Naive thymus-derived CD4-positive, alpha-beta T cell (primary cell): ENCODE measurements around the gene FAXDC2. TPM values are rescaled to one million over a fixed set of nuclear protein-coding genes. Genes with fewer than 3 reads are reported as not detected.

Experiments
- ATAC-seq: fragments of 150-1000 bp; cut with Tn5 transposase; 2 replicates; pipeline ENCODE4 v1.10.0; 2021; ENCODE audit warnings: mild to moderate bottlenecking, moderate library complexity
- CTCF ChIA-PET: fragments of 350-600 bp; sonication (Branson Sonifier 250); formaldehyde crosslinking; loops from one replicate; lab custom pipeline; 2021; ENCODE audit warnings: antibody characterized with exemption; lab: Charles Lee
- POLR2A ChIA-PET: fragments of 350-600 bp; sonication (Branson Sonifier 250); formaldehyde crosslinking; loops from one replicate; lab custom pipeline; 2021; ENCODE audit warnings: antibody characterized with exemption, inconsistent platforms; lab: Charles Lee
- DNase-seq, 9 donors: peaks; one replicate each; pipeline versions ENCODE4 v3.0.0 to v3.0.0-alpha.2; 2020 to 2022; ENCODE audit warnings: mixed read lengths in 1 of 9
- H3K27ac ChIP-seq: one replicate; pipeline ENCODE4 v1.7.0; 2013; ENCODE audit warnings: mild to moderate bottlenecking, low read depth, low read length, moderate library complexity
- H3K27me3 ChIP-seq, 2 donors: one replicate each; pipeline ENCODE4 v1.7.0; 2013; ENCODE audit warnings: low read length in 2 of 2, mild to moderate bottlenecking in 2 of 2, moderate library complexity in 2 of 2; ENCODE audit not compliant: control insufficient read depth in 2 of 2, insufficient read depth in 2 of 2
- H3K36me3 ChIP-seq, 3 experiments: 1 replicate in 2 of 3; 2 replicates in 1 of 3; pipeline ENCODE4 v1.7.0; 2013; ENCODE audit warnings: low read length in 3 of 3, mild to moderate bottlenecking in 3 of 3, moderate library complexity in 1 of 3; ENCODE audit not compliant: insufficient read depth in 3 of 3, control insufficient read depth in 2 of 3
- H3K4me1 ChIP-seq, 2 donors: one replicate each; pipeline ENCODE4 v1.7.0; 2013; ENCODE audit warnings: low read length in 2 of 2, mild to moderate bottlenecking in 2 of 2, moderate library complexity in 1 of 2; ENCODE audit not compliant: control insufficient read depth in 2 of 2, insufficient read depth in 2 of 2
- H3K4me3 ChIP-seq: 2 replicates; pipeline ENCODE4 v1.7.0; 2013; ENCODE audit warnings: mild to moderate bottlenecking, low read length
- H3K9me3 ChIP-seq, 3 experiments: 1 replicate in 2 of 3; 2 replicates in 1 of 3; pipeline ENCODE4 v1.7.0; 2013; ENCODE audit warnings: low read length in 3 of 3; ENCODE audit not compliant: control insufficient read depth in 2 of 3
- H3K27ac Mint-ChIP-seq, 9 donors: one replicate each; pipeline ENCODE4 v1.8.0; 2020 to 2022; ENCODE audit warnings: mixed read lengths in 9 of 9, mild to moderate bottlenecking in 8 of 9, moderate library complexity in 5 of 9, inconsistent platforms in 2 of 9
- H3K27me3 Mint-ChIP-seq, 5 donors: one replicate each; pipeline ENCODE4 v1.8.0; 2021 to 2022; ENCODE audit warnings: mixed read lengths in 5 of 5, mild to moderate bottlenecking in 1 of 5
- H3K36me3 Mint-ChIP-seq, 5 donors: one replicate each; pipeline ENCODE4 v1.8.0; 2020 to 2022; ENCODE audit warnings: mixed read lengths in 5 of 5, mild to moderate bottlenecking in 3 of 5, inconsistent platforms in 1 of 5
- H3K4me1 Mint-ChIP-seq, 7 donors: one replicate each; pipeline ENCODE4 v1.8.0; 2020 to 2022; ENCODE audit warnings: mixed read lengths in 7 of 7, mild to moderate bottlenecking in 3 of 7, inconsistent platforms in 1 of 7
- H3K4me3 Mint-ChIP-seq, 10 donors: one replicate each; pipeline ENCODE4 v1.8.0; 2020 to 2022; ENCODE audit warnings: mild to moderate bottlenecking in 10 of 10, mixed read lengths in 10 of 10, moderate library complexity in 6 of 10, inconsistent platforms in 2 of 10
- H3K9me3 Mint-ChIP-seq, 11 donors: one replicate each; pipeline ENCODE4 v1.8.0; 2020 to 2022; ENCODE audit warnings: mixed read lengths in 11 of 11, mild to moderate bottlenecking in 4 of 11, inconsistent platforms in 1 of 11, moderate library complexity in 1 of 11
- intact Hi-C, 2 donors: fragments of 100-400 bp; cut with micrococcal nuclease; formaldehyde crosslinking; loops; one replicate each; pipeline ENCODE4 v1.15.1; 2023
- polyA plus RNA-seq, 2 donors: library from polyadenylated mRNA; unstranded; fragments of 300-500 nt; fragmentation: Illumina TruSeq; gene quantifications; one replicate each; pipeline ENCODE4 v1.2.3, GENCODE V29; 2021
- total RNA-seq, 6 experiments: library from RNA in 5 of 6; stranded (reverse) in 5 of 6; gene quantifications; 1 replicate in 5 of 6; 2 replicates in 1 of 6; pipeline ENCODE4 v1.2.3 and lab custom pipeline; 2021 to 2026

FAXDC2 gene
- total and polyA plus RNA-seq, 7 experiments from 2014 or later: 0.30 to 1.9 (median 0.40) TPM; not detected in 3

- no peaks in the 10 kb centered on the region for H3K36me3 ChIP-seq
- H3K27ac ChIP-seq: no peak overlapping the region
- no peaks in the 10 kb centered on the region for H3K27me3 ChIP-seq
- peaks cover 0 to 17% (median 11%) of the 10 kb centered on the region in 7 donors for H3K4me1 Mint-ChIP-seq
- H3K4me3 Mint-ChIP-seq: no peak overlapping the region
- ATAC-seq (no peak), DNase-seq (no peak)
- POLR2A ChIA-PET: interaction anchor here (0.6 to 1.0 kb wide), 2 partner anchors 8 to 194 kb away, joined by 3 to 4 read pairs; no protein-coding TSS in a partner anchor
- H3K27me3 Mint-ChIP-seq: no peaks in the 10 kb centered on the region
- intact Hi-C loops: no loop called here
- H3K9me3 Mint-ChIP-seq: no peaks in the 10 kb centered on the region
- peak overlapping the region in 1 of 9 donors; percentile 49 for H3K27ac Mint-ChIP-seq
- H3K9me3 ChIP-seq: no peaks in the 10 kb centered on the region
- peaks cover 0 to 4% (median 0%) of the 10 kb centered on the region in 5 donors for H3K36me3 Mint-ChIP-seq
- H3K4me3 ChIP-seq: no peak overlapping the region
- CTCF ChIA-PET: no interaction called here
- no peaks in the 10 kb centered on the region for H3K4me1 ChIP-seq
Observed at GRCh38 chr5:154849264-154849785, 1.1 kb downstream of the FAXDC2 start.

- no peak overlapping the region for H3K4me3 Mint-ChIP-seq
- DNase-seq (no peak), ATAC-seq (no peak)
- H3K4me1 Mint-ChIP-seq: peaks cover 0 to 10% (median under 1%) of the 10 kb centered on the region in 7 donors
- Histone ChIP-seq H3K9me3 (no peaks in the 10 kb centered on the region), H3K36me3 (no peaks in the 10 kb centered on the region), H3K4me1 (no peaks in the 10 kb centered on the region), H3K4me3 (no peak overlapping the region), H3K27me3 (no peaks in the 10 kb centered on the region), H3K27ac (no peak overlapping the region)
- H3K27me3 Mint-ChIP-seq: no peaks in the 10 kb centered on the region
- H3K36me3 Mint-ChIP-seq: peaks cover 0 to 2% (median 0%) of the 10 kb centered on the region in 5 donors
- no peaks in the 10 kb centered on the region for H3K9me3 Mint-ChIP-seq
- intact Hi-C loops: no loop called here
- ChIA-PET POLR2A (interaction anchor here (0.6 to 3.2 kb wide), 2 partner anchors 12 to 15 kb away, joined by 3 to 11 read pairs; no protein-coding TSS in a partner anchor), CTCF (no interaction called here)
- no peak overlapping the region for H3K27ac Mint-ChIP-seq
Observed at GRCh38 chr5:154844809-154845208, 5.6 kb downstream of the FAXDC2 start.

- no peaks in the 10 kb centered on the region for H3K9me3 ChIP-seq
- CTCF ChIA-PET: interaction anchor here (0.5 kb wide), 1 partner anchor 208 kb away, joined by 5 read pairs; no protein-coding TSS in a partner anchor
- no peaks in the 10 kb centered on the region for H3K27me3 ChIP-seq
- intact Hi-C loops: no loop called here
- ATAC-seq: no peak
- no peaks in the 10 kb centered on the region for H3K36me3 ChIP-seq
- H3K4me3 ChIP-seq: no peak overlapping the region
- POLR2A ChIA-PET: interaction anchor here (3.2 kb wide), 1 partner anchor 14 kb away, joined by 11 read pairs; no protein-coding TSS in a partner anchor
- no peaks in the 10 kb centered on the region for H3K27me3 Mint-ChIP-seq
- H3K4me3 Mint-ChIP-seq: no peak overlapping the region
- DNase-seq: no peak
- H3K9me3 Mint-ChIP-seq: no peaks in the 10 kb centered on the region
- H3K4me1 Mint-ChIP-seq: peaks cover 0 to 4% (median 0%) of the 10 kb centered on the region in 7 donors
- H3K27ac Mint-ChIP-seq: no peak overlapping the region
- H3K27ac ChIP-seq: no peak overlapping the region
- no peaks in the 10 kb centered on the region for H3K36me3 Mint-ChIP-seq
- no peaks in the 10 kb centered on the region for H3K4me1 ChIP-seq
Observed at GRCh38 chr5:154842689-154843530, 7.5 kb downstream of the FAXDC2 start.

GRCh38 chr5:154841273-154841661 is 9.1 kb downstream of the FAXDC2 start:
- H3K9me3 ChIP-seq: no peaks in the 10 kb centered on the region
- ATAC-seq (no peak), DNase-seq (no peak)
- intact Hi-C loops: no loop called here
- ChIA-PET CTCF (interaction anchor here (0.5 to 1.1 kb wide), 3 partner anchors 12 to 68 kb away, joined by 3 to 7 read pairs (median 3); no protein-coding TSS in a partner anchor), POLR2A (interaction anchor here (1.8 kb wide), 1 partner anchor 9 kb away, joined by 4 read pairs; no protein-coding TSS in a partner anchor)
- H3K27ac ChIP-seq: no peak overlapping the region
- no peaks in the 10 kb centered on the region for H3K4me1 ChIP-seq
- H3K9me3 Mint-ChIP-seq: no peaks in the 10 kb centered on the region
- H3K4me3 ChIP-seq: no peak overlapping the region
- H3K27ac Mint-ChIP-seq: peak overlapping the region in 2 of 9 donors; percentile 32 to 73
- H3K36me3 Mint-ChIP-seq: no peaks in the 10 kb centered on the region
- H3K36me3 ChIP-seq: no peaks in the 10 kb centered on the region
- H3K4me1 Mint-ChIP-seq: peaks cover 0 to 4% (median 0%) of the 10 kb centered on the region in 7 donors
- no peaks in the 10 kb centered on the region for H3K27me3 ChIP-seq
- H3K4me3 Mint-ChIP-seq: no peak overlapping the region
- H3K27me3 Mint-ChIP-seq: no peaks in the 10 kb centered on the region

GRCh38 chr5:154840435-154841272 is 9.7 kb downstream of the FAXDC2 start:
- H3K36me3 ChIP-seq: no peaks in the 10 kb centered on the region
- H3K36me3 Mint-ChIP-seq: no peaks in the 10 kb centered on the region

More at GRCh38 chr5:154840435-154841272, 9.7 kb downstream of the FAXDC2 start:
- ATAC-seq (peak; percentile 37), DNase-seq (no peak)
- Histone ChIP-seq H3K27me3 (no peaks in the 10 kb centered on the region), H3K4me1 (no peaks in the 10 kb centered on the region), H3K9me3 (no peaks in the 10 kb centered on the region), H3K27ac (no peak overlapping the region), H3K4me3 (no peak overlapping the region)
- H3K27ac Mint-ChIP-seq: peak overlapping the region in 4 of 9 donors; percentile 32 to 73 (median 40)
- POLR2A ChIA-PET: interaction anchor here (0.7 to 1.8 kb wide), 6 partner anchors 8 to 19 kb away, joined by 3 to 7 read pairs (median 3); no protein-coding TSS in a partner anchor
- no peaks in the 10 kb centered on the region for H3K9me3 Mint-ChIP-seq
- H3K27me3 Mint-ChIP-seq: no peaks in the 10 kb centered on the region
- CTCF ChIA-PET: interaction anchor here (0.5 to 1.2 kb wide), 4 partner anchors 12 to 68 kb away, joined by 3 to 7 read pairs (median 4); no protein-coding TSS in a partner anchor
- peaks cover 0 to 4% (median 0%) of the 10 kb centered on the region in 7 donors for H3K4me1 Mint-ChIP-seq
- H3K4me3 Mint-ChIP-seq: no peak overlapping the region
- intact Hi-C loops: no loop called here
